Measurements from ENCODE around the gene VCL.

The VCL gene

DNA sequence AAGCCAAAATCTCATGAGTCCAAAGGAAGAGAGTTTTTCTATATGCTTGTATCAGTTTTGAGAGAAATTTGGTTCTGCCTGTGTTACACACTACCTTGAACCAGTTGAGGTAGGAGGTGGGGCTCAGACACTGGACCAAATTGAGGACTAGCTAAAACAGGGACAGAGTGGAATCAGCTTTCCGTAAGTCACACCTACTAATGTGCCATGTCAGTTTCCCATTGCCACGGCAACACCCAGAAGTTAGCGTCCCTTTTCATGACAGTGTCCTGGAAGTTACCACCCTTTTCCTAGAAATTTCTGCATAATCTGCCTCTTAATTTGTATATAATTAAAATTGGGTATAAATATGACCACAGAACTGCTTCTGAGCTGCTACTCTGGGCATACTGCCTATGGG lies 162.1 kb downstream of the VCL start:
- no peak for DNase-seq

DNA sequence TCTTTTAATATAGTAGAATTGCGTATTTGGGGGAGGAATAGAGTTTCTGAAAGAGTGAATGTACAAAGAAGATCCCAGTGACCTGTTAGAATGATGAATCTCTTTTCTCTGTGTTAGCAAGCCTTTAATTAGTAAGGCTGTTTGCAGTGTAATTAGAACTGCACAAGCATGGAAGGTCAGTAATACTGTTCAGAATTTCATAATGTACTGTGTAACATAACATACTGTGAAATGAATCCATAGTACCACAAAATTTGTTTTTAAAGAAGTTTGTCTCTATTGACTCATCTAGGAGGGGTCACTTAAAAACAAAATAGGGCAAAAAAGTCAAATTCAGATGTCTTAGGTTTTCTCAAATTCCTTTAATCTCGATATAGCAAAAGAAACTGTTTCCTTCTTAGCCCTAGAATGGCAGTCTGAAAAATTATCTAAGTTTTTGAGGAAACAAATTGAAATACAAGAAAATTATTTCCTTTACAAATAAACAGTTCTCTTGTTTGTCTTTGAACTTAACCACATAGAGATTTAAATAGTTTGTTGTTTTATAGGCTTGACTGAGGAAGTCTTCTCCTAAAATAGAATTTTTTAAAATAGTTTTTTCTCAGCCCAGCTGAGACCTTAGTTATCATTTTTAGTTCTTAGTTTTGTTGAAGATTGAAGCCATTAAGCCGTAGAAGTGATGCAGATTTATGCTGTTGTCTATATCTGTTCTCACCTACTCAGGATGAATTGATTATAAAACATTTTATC lies 165.6 kb downstream of the VCL start:
- DNase-seq, result no peak

DNA sequence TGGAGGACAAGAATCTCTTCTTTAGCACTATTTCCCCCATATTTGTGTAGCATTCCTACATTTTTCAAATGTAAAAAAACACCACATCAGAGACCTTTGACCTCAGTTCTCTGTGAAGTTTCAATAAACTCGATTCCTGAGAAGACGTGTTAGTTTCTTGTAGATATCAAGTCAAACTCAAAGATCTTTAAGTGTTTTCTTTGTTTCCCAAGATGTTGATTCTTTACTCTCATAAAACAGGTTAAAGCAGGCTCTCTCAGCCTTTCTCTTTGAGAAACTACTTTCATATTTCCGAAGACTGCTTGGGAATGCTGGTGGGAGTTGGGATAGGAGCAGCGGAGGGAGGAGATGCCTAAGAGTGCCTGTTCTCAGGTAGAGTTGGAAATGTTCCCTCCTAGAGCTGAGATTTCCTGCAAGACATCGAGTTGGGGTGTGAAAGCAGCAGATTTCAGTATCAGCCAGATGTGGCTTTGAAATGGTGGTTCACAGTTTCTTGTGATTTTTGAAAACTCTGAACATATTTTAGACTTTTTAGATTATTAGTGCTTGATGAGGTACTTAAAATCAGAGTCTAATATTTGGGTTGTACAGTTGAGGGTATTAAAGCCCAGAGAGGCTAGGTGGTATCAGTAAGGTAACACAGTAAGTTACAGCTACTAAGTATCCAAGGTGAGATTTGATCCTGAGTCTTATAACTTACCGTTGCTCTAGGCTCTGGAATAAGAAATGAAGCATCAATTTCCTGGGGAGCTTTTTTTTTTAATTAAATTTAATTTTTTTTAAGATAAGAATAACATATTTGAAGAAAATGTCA lies 167.0 kb downstream of the VCL start:
- no peak for DNase-seq

DNA sequence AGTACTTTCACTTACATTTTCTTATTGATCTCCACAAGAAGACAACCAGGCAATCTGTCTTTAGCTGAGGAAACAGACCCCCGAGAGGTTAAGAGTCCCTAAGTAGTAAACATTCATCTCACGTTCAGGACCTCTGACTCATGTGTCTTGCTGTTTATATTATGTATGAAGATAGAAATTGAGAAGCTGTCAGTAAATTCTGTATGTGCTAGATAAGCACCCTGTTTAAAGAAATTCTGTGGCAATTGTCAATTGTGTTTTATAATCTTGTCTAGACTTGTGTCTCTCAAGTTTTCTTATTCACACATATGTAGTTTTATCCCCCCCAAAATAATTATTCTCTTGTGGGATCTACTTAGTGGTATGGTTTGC lies 167.6 kb downstream of the VCL start:
- no peak for DNase-seq

DNA sequence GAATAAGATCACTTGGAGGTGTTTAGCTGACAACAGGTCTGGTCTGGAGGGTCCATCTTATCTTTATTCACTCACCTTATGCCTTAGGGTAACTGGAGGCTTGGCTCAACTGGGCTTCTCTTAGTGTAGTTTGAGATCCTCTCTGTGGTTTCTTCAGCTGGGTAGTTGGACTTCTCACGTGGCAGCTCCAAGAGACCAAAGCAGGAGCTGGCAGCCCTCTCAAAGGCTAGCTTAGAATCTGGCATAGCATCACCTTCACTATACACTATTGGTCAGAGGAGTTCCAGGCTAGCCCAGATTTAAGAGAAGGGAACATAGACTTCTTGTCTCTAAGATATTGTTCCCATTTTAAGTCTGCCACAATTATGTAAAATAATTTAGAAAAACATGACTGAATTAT lies 169.5 kb downstream of the VCL start:
- DNase-seq, result no peak
